Measurements from ENCODE around the gene MALT1.

DNA sequence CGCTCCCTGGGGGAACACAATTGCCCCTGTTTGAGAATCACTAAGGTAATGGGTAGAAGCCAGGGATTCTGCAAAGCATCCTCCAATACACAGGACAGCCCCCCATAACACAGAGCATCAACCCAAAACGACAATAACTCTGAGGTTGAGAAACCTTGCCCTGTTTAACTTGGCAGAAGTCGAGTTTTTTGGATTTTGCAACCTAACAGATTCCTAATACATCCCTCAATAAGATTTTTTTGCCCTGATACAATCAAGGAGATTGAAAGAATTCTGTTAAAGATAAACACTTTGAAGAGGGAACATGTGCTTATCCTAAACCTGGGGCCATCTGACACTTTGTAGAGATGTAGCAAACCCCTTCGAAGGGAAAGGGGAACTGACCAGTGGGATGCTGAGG is 100.9 kb downstream of the MALT1 start:
- TF ChIP-seq, protein P1, sequence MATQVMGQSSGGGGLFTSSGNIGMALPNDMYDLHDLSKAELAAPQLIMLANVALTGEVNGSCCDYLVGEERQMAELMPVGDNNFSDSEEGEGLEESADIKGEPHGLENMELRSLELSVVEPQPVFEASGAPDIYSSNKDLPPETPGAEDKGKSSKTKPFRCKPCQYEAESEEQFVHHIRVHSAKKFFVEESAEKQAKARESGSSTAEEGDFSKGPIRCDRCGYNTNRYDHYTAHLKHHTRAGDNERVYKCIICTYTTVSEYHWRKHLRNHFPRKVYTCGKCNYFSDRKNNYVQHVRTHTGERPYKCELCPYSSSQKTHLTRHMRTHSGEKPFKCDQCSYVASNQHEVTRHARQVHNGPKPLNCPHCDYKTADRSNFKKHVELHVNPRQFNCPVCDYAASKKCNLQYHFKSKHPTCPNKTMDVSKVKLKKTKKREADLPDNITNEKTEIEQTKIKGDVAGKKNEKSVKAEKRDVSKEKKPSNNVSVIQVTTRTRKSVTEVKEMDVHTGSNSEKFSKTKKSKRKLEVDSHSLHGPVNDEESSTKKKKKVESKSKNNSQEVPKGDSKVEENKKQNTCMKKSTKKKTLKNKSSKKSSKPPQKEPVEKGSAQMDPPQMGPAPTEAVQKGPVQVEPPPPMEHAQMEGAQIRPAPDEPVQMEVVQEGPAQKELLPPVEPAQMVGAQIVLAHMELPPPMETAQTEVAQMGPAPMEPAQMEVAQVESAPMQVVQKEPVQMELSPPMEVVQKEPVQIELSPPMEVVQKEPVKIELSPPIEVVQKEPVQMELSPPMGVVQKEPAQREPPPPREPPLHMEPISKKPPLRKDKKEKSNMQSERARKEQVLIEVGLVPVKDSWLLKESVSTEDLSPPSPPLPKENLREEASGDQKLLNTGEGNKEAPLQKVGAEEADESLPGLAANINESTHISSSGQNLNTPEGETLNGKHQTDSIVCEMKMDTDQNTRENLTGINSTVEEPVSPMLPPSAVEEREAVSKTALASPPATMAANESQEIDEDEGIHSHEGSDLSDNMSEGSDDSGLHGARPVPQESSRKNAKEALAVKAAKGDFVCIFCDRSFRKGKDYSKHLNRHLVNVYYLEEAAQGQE (IDR thresholded peaks at IDR 0.05; ENCODE audit: insufficient read depth in 1 of 2, low read depth in 2 of 2, low read length in 2 of 2) = no peak
- TF ChIP-seq POLR2AphosphoS5 (IDR thresholded peaks at IDR 0.05; ENCODE audit: low read depth, low read length) (no peak), TAF1 (IDR thresholded peaks at IDR 0.05; ENCODE audit: borderline replicate concordance, insufficient read depth, low read length) (no peak)
